Measurements from ENCODE around the gene XPO4. TPM values are rescaled to one million over a fixed set of nuclear protein-coding genes. Genes with fewer than 3 reads are reported as not detected.

The XPO4 gene
- total RNA-seq, 1 donor from 2014 or later = 13.1 TPM

GRCh38 chr13:20729633-20730585, 172.6 kb downstream of the XPO4 start:
- peak; percentile 76 for DNase-seq (ENCODE audit: low spot score)

- peak; percentile 35 for DNase-seq (ENCODE audit: low spot score)
Observed at GRCh38 chr13:20728579-20729311, 173.8 kb downstream of the XPO4 start.

DNA sequence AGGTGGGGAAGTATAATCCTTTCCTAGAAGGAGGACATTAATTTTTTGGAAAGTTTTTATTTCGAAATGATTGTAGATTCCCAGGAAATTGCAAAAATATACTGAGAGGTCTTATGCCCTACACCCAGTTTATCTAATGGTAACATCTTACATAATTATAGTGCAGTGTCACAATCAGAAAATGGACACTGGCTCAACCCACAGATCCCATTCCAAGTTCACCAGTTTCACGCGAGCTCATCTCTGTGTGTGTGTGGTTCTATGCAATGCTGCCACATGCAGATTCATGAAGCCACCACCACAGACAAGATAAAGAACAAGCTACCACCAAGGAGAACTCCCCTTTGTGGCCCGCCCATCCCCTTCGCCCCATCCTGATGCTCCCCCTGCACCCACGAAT, 174.7 kb downstream of the XPO4 start:
- DNase-seq (ENCODE audit: low spot score) = no peak

Other genes with a start within 250 kb of the XPO4 start
- 2.2 TPM for gene IL17D, start 199.0 kb downstream of the XPO4 start, total RNA-seq
- gene EEF1AKMT1, start 128.8 kb downstream of the XPO4 start, total RNA-seq = 9.0 TPM
- gene LATS2, start 158.8 kb upstream of the XPO4 start, total RNA-seq = 48.7 TPM
- gene SAP18, start 237.4 kb upstream of the XPO4 start, total RNA-seq = 206 TPM

Measured in mesenteric fat pad (tissue), 1 donor.